Upper lobe of left lung (tissue), 6 donors: ENCODE results near the gene SEMA4A. TPM values are rescaled to one million over a fixed set of nuclear protein-coding genes. Genes with fewer than 3 reads are reported as not detected.

ENCODE experiments used
- ATAC-seq, 2 donors: fragments of 200-7000 bp; cut with Tn5 transposase; one replicate each; pipeline ENCODE4 v1.9.1; 2022; ENCODE audit warnings: mild to moderate bottlenecking in 2 of 2, moderate library complexity in 2 of 2; ENCODE audit not compliant: low FRiP score in 2 of 2
- DNase-seq, 2 donors: peaks; one replicate each; pipeline ENCODE4 v3.0.0-alpha.2; 2019 to 2020
- H3K27ac ChIP-seq, 4 donors: fragments of 200-600 bp; sonication (generic); one replicate each; pipeline ENCODE4 v1.5.1; 2016 to 2019
- H3K27me3 ChIP-seq, 4 donors: fragments of 200-600 bp; sonication (generic); one replicate each; pipeline ENCODE4 v1.5.1; 2017 to 2019
- H3K36me3 ChIP-seq, 4 donors: fragments of 200-600 bp; sonication (generic); one replicate each; pipeline ENCODE4 v1.5.1; 2016 to 2019
- H3K4me1 ChIP-seq, 4 donors: fragments of 200-600 bp; sonication (generic); one replicate each; pipeline ENCODE4 v1.5.1; 2018 to 2019
- H3K4me3 ChIP-seq, 4 donors: fragments of 200-600 bp; sonication (generic); one replicate each; pipeline ENCODE4 v1.5.1; 2017 to 2019; ENCODE audit warnings: mild to moderate bottlenecking in 2 of 4, moderate library complexity in 1 of 4
- H3K9me3 ChIP-seq, 4 donors: fragments of 200-600 bp; sonication (generic); one replicate each; pipeline ENCODE4 v1.5.1; 2018 to 2019
- CTCF ChIP-seq, 6 experiments: fragments of 450-650 bp in 4 of 6; fragments of 200-600 bp in 2 of 6; sonication (generic) in 2 of 6; IDR thresholded peaks; one replicate each; pipeline ENCODE4 v1.5.1; 2016 to 2019; ENCODE audit warnings: antibody characterized with exemption in 6 of 6
- EP300 ChIP-seq, 4 donors: sonication (generic); formaldehyde crosslinking; IDR thresholded peaks; one replicate each; pipeline ENCODE4 v1.5.1; 2017; ENCODE audit warnings: antibody characterized with exemption in 4 of 4, control low read depth in 2 of 4
- POLR2A ChIP-seq, 4 donors: fragments of 450-650 bp; IDR thresholded peaks; one replicate each; pipeline ENCODE4 v1.5.1; 2016 to 2017; ENCODE audit warnings: antibody characterized with exemption in 4 of 4, mild to moderate bottlenecking in 2 of 4
- POLR2AphosphoS5 ChIP-seq, 2 donors: sonication (generic); formaldehyde crosslinking; IDR thresholded peaks; one replicate each; pipeline ENCODE4 v1.5.1; 2017; ENCODE audit warnings: antibody characterized with exemption in 2 of 2
- WGBS, 2 donors: methylation state at CpG; one replicate each; pipeline ENCODE4 v1.1.5; 2017 to 2018; 5-methylcytosine and 5-hydroxymethylcytosine counted together
- total RNA-seq, 6 donors: library from RNA; depleted of rRNA in 4 of 6; stranded (reverse); fragments of >200 nt in 4 of 6; gene quantifications; one replicate each; pipeline versions ENCODE4 v1.1.0 to v1.2.1, GENCODE V29; 2016 to 2021
- donor health status: DM: no; HTN: no; CAD: no; lungs with moderate emphysema.
- donor health status: DM: no; HTN: yes; CAD: no; lungs with severe emphysema.

Gene SEMA4A
- total RNA-seq, 6 donors from 2014 or later = 28.9 to 65.9 (median 33.5) TPM

- Histone ChIP-seq H3K4me1 (peaks cover 13 to 36% (median 20%) of the 10 kb centered on the region in 4 donors), H3K27ac (peak overlapping the region in 3 of 4 donors; percentile 18 to 73 (median 72)), H3K9me3 (no peaks in the 10 kb centered on the region), H3K36me3 (no peaks in the 10 kb centered on the region), H3K4me3 (peak overlapping the region in 1 of 4 donors; percentile 15), H3K27me3 (no peaks in the 10 kb centered on the region)
- peak; percentile 9 to 77 for ATAC-seq
- WGBS, 2 donors = 19 to 21% methylated on average over 9 to 12 of the region's 13 CpGs
- no peak for TF ChIP-seq POLR2A (IDR thresholded peaks at IDR 0.05)
- TF ChIP-seq CTCF (IDR thresholded peaks at IDR 0.05) = peak; percentile 44 to 88 (median 78)
- peak; percentile 77 to 89 for DNase-seq
These were observed 7.2 kb upstream of the SEMA4A start for GRCh38 chr1:156146020-156146768.

GRCh38 chr1:156146769-156147405, 6.5 kb upstream of the SEMA4A start:
- no peaks in the 10 kb centered on the region for H3K9me3 ChIP-seq
- DNase-seq = peak in 1 of 2 donors; percentile 68
- H3K4me1 ChIP-seq = peaks cover 13 to 38% (median 22%) of the 10 kb centered on the region in 4 donors
- TF ChIP-seq CTCF (IDR thresholded peaks at IDR 0.05) (no peak), EP300 (IDR thresholded peaks at IDR 0.05) (no peak), POLR2AphosphoS5 (IDR thresholded peaks at IDR 0.05) (no peak), POLR2A (IDR thresholded peaks at IDR 0.05) (no peak)
- peak; percentile 1 to 2 for ATAC-seq
- no peaks in the 10 kb centered on the region for H3K27me3 ChIP-seq
- H3K4me3 ChIP-seq = no peak overlapping the region
- whole genome bisulfite sequencing, 2 donors = 23 to 51% methylated on average over 7 to 9 of the region's 9 CpGs
- H3K36me3 ChIP-seq = no peaks in the 10 kb centered on the region
- H3K27ac ChIP-seq = peak overlapping the region in 3 of 4 donors; percentile 18 to 73 (median 72)

- H3K27me3 ChIP-seq = no peaks in the 10 kb centered on the region
- DNase-seq (peak in 1 of 2 donors; percentile 68), ATAC-seq (peak in 1 of 2 donors; percentile 1)
- H3K4me3 ChIP-seq = no peak overlapping the region
- H3K4me1 ChIP-seq = peaks cover 14 to 39% (median 30%) of the 10 kb centered on the region in 4 donors
- TF ChIP-seq POLR2AphosphoS5 (IDR thresholded peaks at IDR 0.05) = peak in 1 of 2 donors; percentile 31
- no peak for TF ChIP-seq EP300 (IDR thresholded peaks at IDR 0.05)
- TF ChIP-seq CTCF (IDR thresholded peaks at IDR 0.05) = no peak
- no peak for TF ChIP-seq POLR2A (IDR thresholded peaks at IDR 0.05)
- no peaks in the 10 kb centered on the region for H3K9me3 ChIP-seq
- WGBS, 2 donors = 38 to 67% methylated on average over 6 of the region's 6 CpGs
- peak overlapping the region; percentile 62 to 73 (median 68) for H3K27ac ChIP-seq
- H3K36me3 ChIP-seq = no peaks in the 10 kb centered on the region
These were observed 5.2 kb upstream of the SEMA4A start for GRCh38 chr1:156148216-156148615.

- Histone ChIP-seq H3K27ac (peak overlapping the region in 2 of 4 donors; percentile 72 to 73), H3K4me1 (peaks cover 14 to 51% (median 36%) of the 10 kb centered on the region in 4 donors)
- no peak for DNase-seq
These were observed 3.7 kb upstream of the SEMA4A start for GRCh38 chr1:156149374-156150332.

More at GRCh38 chr1:156149374-156150332, 3.7 kb upstream of the SEMA4A start:
- TF ChIP-seq EP300 (IDR thresholded peaks at IDR 0.05) (no peak), POLR2AphosphoS5 (IDR thresholded peaks at IDR 0.05) (no peak), POLR2A (IDR thresholded peaks at IDR 0.05) (no peak), CTCF (IDR thresholded peaks at IDR 0.05) (no peak)
- no peak for ATAC-seq
- H3K4me3 ChIP-seq = no peak overlapping the region
- H3K36me3 ChIP-seq = no peaks in the 10 kb centered on the region
- no peaks in the 10 kb centered on the region for H3K27me3 ChIP-seq
- 49 to 52% methylated on average over 14 to 18 of the region's 20 CpGs for WGBS, 2 donors
- no peaks in the 10 kb centered on the region for H3K9me3 ChIP-seq
